Measurements from ENCODE around the gene PHTF2. TPM values are rescaled to one million over a fixed set of nuclear protein-coding genes. Genes with fewer than 3 reads are reported as not detected.

The PHTF2 gene
- total and polyA plus RNA-seq, 10 of the 15 experiments (the other 5 are each of a cell fraction or from before 2014, with no cell fraction given) = 12.9 to 41.8 (median 27.0) TPM

DNA sequence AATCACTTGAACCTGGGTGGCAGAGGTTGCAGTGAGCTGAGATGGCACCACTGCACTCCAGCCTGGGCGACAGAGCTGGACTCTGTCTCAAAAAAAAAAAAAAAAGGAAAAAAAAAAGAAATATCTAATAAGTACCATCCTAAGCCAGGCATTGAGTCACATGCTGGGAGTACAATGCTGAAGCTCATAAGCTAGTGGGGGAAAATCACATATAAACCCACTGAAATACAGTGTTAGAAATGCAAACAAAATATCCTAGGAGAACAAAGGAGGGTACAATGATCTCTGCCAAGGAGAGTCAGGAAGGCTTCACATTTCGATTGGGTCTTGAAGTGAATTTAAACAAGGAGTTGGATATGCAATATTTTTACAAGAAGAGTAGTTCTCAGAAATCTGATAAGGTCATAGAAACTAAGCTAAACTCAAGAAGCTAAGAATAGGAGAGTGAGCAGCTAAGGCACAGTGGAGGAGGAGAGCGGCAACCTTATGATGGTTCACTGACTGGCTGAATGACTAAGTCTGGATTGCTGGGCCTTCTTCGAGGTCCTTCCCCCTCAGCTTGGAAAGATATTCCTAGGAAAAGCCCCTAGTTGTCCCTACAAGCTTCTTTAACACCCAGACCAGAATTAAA, 115.5 kb downstream of the PHTF2 start:
- CTCF ChIA-PET = interaction anchor here (0.6 to 1.3 kb wide), 5 partner anchors 9 to 290 kb away, joined by 3 to 5 read pairs (median 3); no protein-coding TSS in a partner anchor
- H3K36me3 ChIP-seq (ENCODE audit: control insufficient read depth in 2 of 2, insufficient read depth in 2 of 2, low read length in 1 of 2) = peaks cover 0 to 4% of the 10 kb centered on the region in 2 experiments; a peak in 1 of 4 replicates
- POLR2A ChIA-PET = interaction anchor here (0.9 kb wide), 1 partner anchor 19 kb away, joined by 3 read pairs; no protein-coding TSS in a partner anchor

DNA sequence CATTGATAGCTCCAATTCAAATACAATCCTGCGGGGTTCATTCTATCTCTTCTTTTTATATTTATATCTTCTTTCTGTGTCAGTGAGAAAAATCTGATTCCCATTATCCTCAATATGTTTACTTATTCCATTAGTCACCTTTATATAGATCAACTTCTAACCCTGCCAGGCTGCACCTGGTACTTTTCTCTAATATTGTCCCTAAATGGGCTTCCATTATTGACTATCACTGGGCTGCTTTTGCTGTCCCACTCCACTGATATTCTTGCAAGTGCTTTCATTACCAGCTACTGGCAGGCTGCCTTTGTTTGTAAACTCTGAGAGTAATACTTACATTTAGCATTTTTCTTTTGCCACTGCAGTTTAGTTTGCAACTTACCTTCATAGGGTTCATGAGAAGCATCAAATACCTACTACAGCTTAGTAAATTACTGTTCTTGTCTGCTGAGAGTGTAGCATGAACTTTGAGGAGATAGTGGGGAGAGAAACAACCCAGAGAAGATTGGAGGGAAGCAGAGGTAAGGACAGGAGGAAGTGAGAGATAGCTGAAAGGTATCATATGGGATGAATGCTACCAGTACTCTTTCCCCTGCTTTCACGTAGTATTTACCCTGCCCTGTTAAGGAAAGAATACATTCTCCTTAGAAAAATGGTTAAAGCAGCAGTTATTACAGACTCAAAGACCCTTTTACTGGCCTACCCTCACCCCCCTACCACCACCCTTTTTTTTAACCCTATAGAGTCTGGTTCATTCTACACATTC, 119.1 kb downstream of the PHTF2 start:
- Histone ChIP-seq H3K4me1 (ENCODE audit: control insufficient read depth, insufficient read depth, low read length) (peaks cover 3% of the 10 kb centered on the region; the same call in 1 of the 2 replicates), H3K4me2 (ENCODE audit: control insufficient read depth, insufficient read depth) (no peak overlapping the region), H3K36me3 (ENCODE audit: control insufficient read depth in 2 of 2, insufficient read depth in 2 of 2, low read length in 1 of 2) (peaks cover 0 to 6% of the 10 kb centered on the region in 2 experiments; a peak in 1 of 4 replicates), H3K9me3 (replicated peaks; ENCODE audit: control insufficient read depth, insufficient read depth, low read length) (no peaks in the 10 kb centered on the region), H3K4me3 (no peak overlapping the region), H2AFZ (ENCODE audit: control insufficient read depth, low read depth, low read length) (no peak overlapping the region), H4K20me1 (ENCODE audit: control insufficient read depth, insufficient read depth) (no peaks in the 10 kb centered on the region), H3K27ac (ENCODE audit: control insufficient read depth, insufficient read depth) (no peak overlapping the region), H3K27me3 (replicated peaks in 1 of 2; ENCODE audit: control insufficient read depth in 2 of 2, insufficient read depth in 2 of 2, low read length in 1 of 2) (no peaks in the 10 kb centered on the region), H3K9ac (ENCODE audit: control insufficient read depth, insufficient read depth, low read length) (no peak overlapping the region), H3K79me2 (ENCODE audit: control insufficient read depth, insufficient read depth, low read length) (no peaks in the 10 kb centered on the region)
- peak; percentile 64 for FAIRE-seq
- peak; percentile 46; the same call in 2 of the 3 replicates for ATAC-seq
- in situ Hi-C loops (cut with MboI) = no loop called here
- no peak for DNase-seq (ENCODE audit: low read depth, low spot score)
- ChIA-PET CTCF (interaction anchor here (0.6 to 1.7 kb wide), 4 partner anchors 13 to 619 kb away, joined by 3 to 4 read pairs (median 4); no protein-coding TSS in a partner anchor), SMC1A (ENCODE audit: uncharacterized antibody, unreplicated experiment) (interaction anchor here (0.6 to 3.8 kb wide), 3 partner anchors 10 to 118 kb away, joined by 3 to 19 read pairs (median 4); partner anchors contain the start of gene PHTF2), POLR2A (interaction anchor here (1.0 kb wide), 1 partner anchor 11 kb away, joined by 3 read pairs; no protein-coding TSS in a partner anchor), RAD21 (ENCODE audit: unreplicated experiment) (no interaction called here)
- WGBS (ENCODE audit: insufficient coverage, insufficient replicate concordance, low lambda C conversion rate, missing lambda C conversion rate) = 70% methylated on average over 2 of the region's 2 CpGs
- intact Hi-C loops (cut with micrococcal nuclease; ENCODE audit: unreplicated experiment) = no loop called here
- TF ChIP-seq SPI1 (IDR thresholded peaks at IDR 0.05; ENCODE audit: borderline replicate concordance, insufficient read depth, low read depth, low read length) (peak; percentile 21; the same call in 1 of the 2 replicates), TBL1XR1 (IDR thresholded peaks at IDR 0.05; ENCODE audit: low read depth, low read length) (no peak), KDM1A (IDR thresholded peaks at IDR 0.05; ENCODE audit: borderline replicate concordance) (no peak)
- TF ChIP-seq, protein P1, sequence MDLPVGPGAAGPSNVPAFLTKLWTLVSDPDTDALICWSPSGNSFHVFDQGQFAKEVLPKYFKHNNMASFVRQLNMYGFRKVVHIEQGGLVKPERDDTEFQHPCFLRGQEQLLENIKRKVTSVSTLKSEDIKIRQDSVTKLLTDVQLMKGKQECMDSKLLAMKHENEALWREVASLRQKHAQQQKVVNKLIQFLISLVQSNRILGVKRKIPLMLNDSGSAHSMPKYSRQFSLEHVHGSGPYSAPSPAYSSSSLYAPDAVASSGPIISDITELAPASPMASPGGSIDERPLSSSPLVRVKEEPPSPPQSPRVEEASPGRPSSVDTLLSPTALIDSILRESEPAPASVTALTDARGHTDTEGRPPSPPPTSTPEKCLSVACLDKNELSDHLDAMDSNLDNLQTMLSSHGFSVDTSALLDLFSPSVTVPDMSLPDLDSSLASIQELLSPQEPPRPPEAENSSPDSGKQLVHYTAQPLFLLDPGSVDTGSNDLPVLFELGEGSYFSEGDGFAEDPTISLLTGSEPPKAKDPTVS (IDR thresholded peaks at IDR 0.05; ENCODE audit: low read depth, low read length) = no peak
- no TSS peak for BruUV-seq (replicated peaks)

More for the DNA sequence above, 115.5 kb downstream of the PHTF2 start:
- no TSS peak for BruUV-seq (replicated peaks)
- no peaks in the 10 kb centered on the region for H3K79me2 ChIP-seq (ENCODE audit: control insufficient read depth, insufficient read depth, low read length)
- no peak overlapping the region for H2AFZ ChIP-seq (ENCODE audit: control insufficient read depth, low read depth, low read length)
- H3K4me1 ChIP-seq (ENCODE audit: control insufficient read depth, insufficient read depth, low read length) = peaks cover 3% of the 10 kb centered on the region; the same call in 1 of the 2 replicates
- WGBS (ENCODE audit: insufficient coverage, insufficient replicate concordance, low lambda C conversion rate, missing lambda C conversion rate) = 76% methylated on average over 3 of the region's 4 CpGs
- H3K9ac ChIP-seq (ENCODE audit: control insufficient read depth, insufficient read depth, low read length) = no peak overlapping the region
- TF ChIP-seq NR2F1 (conservative IDR thresholded peaks at IDR 0.05) = no peak
- TF ChIP-seq STAT1 (conservative IDR thresholded peaks at IDR 0.05) = no peak
- no peak for TF ChIP-seq RUNX3 (IDR thresholded peaks at IDR 0.05; ENCODE audit: low read length)
- no peak for TF ChIP-seq FOXK2 (IDR thresholded peaks at IDR 0.05)
- TF ChIP-seq NFYA (IDR thresholded peaks at IDR 0.05; ENCODE audit: borderline replicate concordance, low read depth, low read length) = no peak
- no peak for TF ChIP-seq ATF7 (IDR thresholded peaks at IDR 0.05; ENCODE audit: low read depth)
- no peak for TF ChIP-seq MXI1 (IDR thresholded peaks at IDR 0.05; ENCODE audit: low read depth, low read length)
- SMC1A ChIA-PET (ENCODE audit: uncharacterized antibody, unreplicated experiment) = interaction anchor here (0.7 to 1.9 kb wide), 7 partner anchors 9 to 519 kb away, joined by 3 to 7 read pairs (median 3); partner anchors contain the start of genes PHTF2 and TMEM60
- H3K27ac ChIP-seq (ENCODE audit: control insufficient read depth, insufficient read depth) = no peak overlapping the region
- H3K4me2 ChIP-seq (ENCODE audit: control insufficient read depth, insufficient read depth) = no peak overlapping the region
- H3K9me3 ChIP-seq (replicated peaks; ENCODE audit: control insufficient read depth, insufficient read depth, low read length) = no peaks in the 10 kb centered on the region
- ATAC-seq (no peak), FAIRE-seq (peak; percentile 31), DNase-seq (ENCODE audit: low read depth, low spot score) (no peak)
- intact Hi-C loops (cut with micrococcal nuclease; ENCODE audit: unreplicated experiment) = no loop called here
- no peaks in the 10 kb centered on the region for H3K27me3 ChIP-seq (replicated peaks in 1 of 2; ENCODE audit: control insufficient read depth in 2 of 2, insufficient read depth in 2 of 2, low read length in 1 of 2)
- RAD21 ChIA-PET (ENCODE audit: unreplicated experiment) = interaction anchor here (1.5 kb wide), 1 partner anchor 51 kb away, joined by 3 read pairs; no protein-coding TSS in a partner anchor
- in situ Hi-C loops (cut with MboI) = no loop called here
- no peak overlapping the region for H3K4me3 ChIP-seq
- no peaks in the 10 kb centered on the region for H4K20me1 ChIP-seq (ENCODE audit: control insufficient read depth, insufficient read depth)
